ENCODE data around the gene ELFN1. TPM values are rescaled to one million over a fixed set of nuclear protein-coding genes. Genes with fewer than 3 reads are reported as not detected.

The ELFN1 gene
- total RNA-seq, 1 donor from 2014 or later: not detected

GRCh38 chr7:1748076-1748838 lies 78.2 kb downstream of the ELFN1 start:
- Mint-ChIP-seq H3K4me1 (no peaks in the 10 kb centered on the region), H3K27ac (no peak overlapping the region), H3K4me3 (no peak overlapping the region), H3K9me3 (no peaks in the 10 kb centered on the region), H3K27me3 (no peaks in the 10 kb centered on the region), H3K36me3 (ENCODE audit: low read depth) (no peaks in the 10 kb centered on the region)
- intact Hi-C loops (cut with micrococcal nuclease): no loop called here
- no peak for DNase-seq

- Mint-ChIP-seq H3K27me3 (no peaks in the 10 kb centered on the region), H3K4me1 (no peaks in the 10 kb centered on the region), H3K27ac (no peak overlapping the region), H3K36me3 (ENCODE audit: low read depth) (no peaks in the 10 kb centered on the region), H3K4me3 (no peak overlapping the region), H3K9me3 (no peaks in the 10 kb centered on the region)
- intact Hi-C loops (cut with micrococcal nuclease): no loop called here
- DNase-seq: no peak
These were observed 78.7 kb downstream of the ELFN1 start for GRCh38 chr7:1748839-1749173.

- H3K36me3 Mint-ChIP-seq (ENCODE audit: low read depth): no peaks in the 10 kb centered on the region
- intact Hi-C loops (cut with micrococcal nuclease): no loop called here
These were observed 79.3 kb downstream of the ELFN1 start for GRCh38 chr7:1749351-1749863.

GRCh38 chr7:1749864-1750466 lies 79.9 kb downstream of the ELFN1 start:
- DNase-seq: no peak
- Mint-ChIP-seq H3K27ac (no peak overlapping the region), H3K27me3 (no peaks in the 10 kb centered on the region), H3K9me3 (no peaks in the 10 kb centered on the region), H3K4me1 (no peaks in the 10 kb centered on the region), H3K36me3 (ENCODE audit: low read depth) (no peaks in the 10 kb centered on the region), H3K4me3 (no peak overlapping the region)
- intact Hi-C loops (cut with micrococcal nuclease): no loop called here

More at GRCh38 chr7:1749351-1749863, 79.3 kb downstream of the ELFN1 start:
- Mint-ChIP-seq H3K4me1 (no peaks in the 10 kb centered on the region), H3K27ac (no peak overlapping the region), H3K4me3 (no peak overlapping the region), H3K27me3 (no peaks in the 10 kb centered on the region), H3K9me3 (no peaks in the 10 kb centered on the region)
- DNase-seq: no peak

- DNase-seq: no peak
- intact Hi-C loops (cut with micrococcal nuclease): no loop called here
- no peak overlapping the region for H3K4me3 Mint-ChIP-seq
These were observed 80.5 kb downstream of the ELFN1 start for GRCh38 chr7:1750541-1751021.

DNA sequence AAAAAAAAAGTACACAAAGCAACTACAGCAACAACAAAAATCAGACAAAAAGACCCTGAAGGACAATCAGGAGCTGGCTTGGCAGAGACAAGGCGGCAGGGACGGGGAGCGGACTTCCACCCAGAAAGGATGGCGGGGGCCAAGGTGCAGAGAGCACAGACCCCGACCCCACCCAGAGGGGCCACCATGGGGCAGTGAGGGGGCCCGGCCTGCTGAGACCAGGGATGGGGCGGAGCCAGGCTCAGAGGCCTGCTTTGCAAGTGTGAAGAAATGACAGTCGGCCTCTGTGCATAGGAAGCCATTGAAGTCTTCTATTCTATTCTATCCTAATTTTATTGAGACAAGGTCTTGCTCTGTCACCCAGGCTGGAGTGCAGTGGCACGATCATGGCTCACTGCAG lies 82.0 kb downstream of the ELFN1 start:
- no peak for DNase-seq
- no peaks in the 10 kb centered on the region for H3K27me3 Mint-ChIP-seq
- no peaks in the 10 kb centered on the region for H3K4me1 Mint-ChIP-seq
- intact Hi-C loops (cut with micrococcal nuclease): no loop called here
- H3K36me3 Mint-ChIP-seq (ENCODE audit: low read depth): no peaks in the 10 kb centered on the region
- no peak overlapping the region for H3K4me3 Mint-ChIP-seq
- H3K9me3 Mint-ChIP-seq: no peaks in the 10 kb centered on the region
- H3K27ac Mint-ChIP-seq: no peak overlapping the region

More at GRCh38 chr7:1750541-1751021, 80.5 kb downstream of the ELFN1 start:
- Mint-ChIP-seq H3K27ac (no peak overlapping the region), H3K27me3 (no peaks in the 10 kb centered on the region), H3K4me1 (no peaks in the 10 kb centered on the region), H3K9me3 (no peaks in the 10 kb centered on the region), H3K36me3 (ENCODE audit: low read depth) (no peaks in the 10 kb centered on the region)

GRCh38 chr7:1752771-1753563 lies 82.9 kb downstream of the ELFN1 start:
- no peaks in the 10 kb centered on the region for H3K36me3 Mint-ChIP-seq (ENCODE audit: low read depth)
- intact Hi-C loops (cut with micrococcal nuclease): no loop called here
- H3K4me3 Mint-ChIP-seq: no peak overlapping the region
- no peaks in the 10 kb centered on the region for H3K4me1 Mint-ChIP-seq
- no peaks in the 10 kb centered on the region for H3K9me3 Mint-ChIP-seq
- no peak for DNase-seq
- H3K27me3 Mint-ChIP-seq: no peaks in the 10 kb centered on the region
- no peak overlapping the region for H3K27ac Mint-ChIP-seq

- Mint-ChIP-seq H3K9me3 (no peaks in the 10 kb centered on the region), H3K4me3 (no peak overlapping the region), H3K27ac (no peak overlapping the region), H3K36me3 (ENCODE audit: low read depth) (no peaks in the 10 kb centered on the region), H3K27me3 (no peaks in the 10 kb centered on the region), H3K4me1 (no peaks in the 10 kb centered on the region)
- intact Hi-C loops (cut with micrococcal nuclease): no loop called here
- no peak for DNase-seq
These were observed 83.4 kb downstream of the ELFN1 start for GRCh38 chr7:1753564-1753867.

DNA sequence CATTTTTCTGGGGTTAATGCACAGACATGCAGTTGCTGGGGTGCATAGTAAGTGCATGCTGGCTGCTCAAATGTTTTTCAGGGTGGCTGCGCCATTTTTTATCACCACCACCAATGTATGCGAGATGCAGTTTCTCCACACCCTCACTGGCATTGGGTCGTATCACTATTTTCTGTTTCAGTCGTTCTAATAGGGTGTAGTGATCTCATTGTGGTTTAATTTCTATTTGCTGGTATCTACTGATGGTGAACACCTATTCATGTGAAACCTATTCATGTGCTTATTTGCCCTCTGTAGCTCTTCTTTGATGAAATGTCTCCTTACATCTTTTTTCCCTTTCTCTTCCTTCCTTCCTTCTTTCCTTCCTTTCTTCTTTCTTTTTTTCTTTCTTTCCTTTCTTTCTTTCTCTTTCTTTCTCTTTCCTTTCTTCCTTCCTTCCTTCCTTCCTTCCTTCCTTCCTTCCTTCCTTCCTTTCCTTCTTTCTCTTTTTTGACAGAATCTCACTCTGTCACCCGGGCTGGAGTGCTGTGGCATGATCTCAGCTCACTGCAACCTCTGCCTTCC lies 84.3 kb downstream of the ELFN1 start:
- H3K36me3 Mint-ChIP-seq (ENCODE audit: low read depth): no peaks in the 10 kb centered on the region
- H3K9me3 Mint-ChIP-seq: no peaks in the 10 kb centered on the region
- no peak overlapping the region for H3K4me3 Mint-ChIP-seq
- DNase-seq: no peak
- no peaks in the 10 kb centered on the region for H3K27me3 Mint-ChIP-seq
- H3K4me1 Mint-ChIP-seq: no peaks in the 10 kb centered on the region
- intact Hi-C loops (cut with micrococcal nuclease): no loop called here
- no peak overlapping the region for H3K27ac Mint-ChIP-seq

DNA sequence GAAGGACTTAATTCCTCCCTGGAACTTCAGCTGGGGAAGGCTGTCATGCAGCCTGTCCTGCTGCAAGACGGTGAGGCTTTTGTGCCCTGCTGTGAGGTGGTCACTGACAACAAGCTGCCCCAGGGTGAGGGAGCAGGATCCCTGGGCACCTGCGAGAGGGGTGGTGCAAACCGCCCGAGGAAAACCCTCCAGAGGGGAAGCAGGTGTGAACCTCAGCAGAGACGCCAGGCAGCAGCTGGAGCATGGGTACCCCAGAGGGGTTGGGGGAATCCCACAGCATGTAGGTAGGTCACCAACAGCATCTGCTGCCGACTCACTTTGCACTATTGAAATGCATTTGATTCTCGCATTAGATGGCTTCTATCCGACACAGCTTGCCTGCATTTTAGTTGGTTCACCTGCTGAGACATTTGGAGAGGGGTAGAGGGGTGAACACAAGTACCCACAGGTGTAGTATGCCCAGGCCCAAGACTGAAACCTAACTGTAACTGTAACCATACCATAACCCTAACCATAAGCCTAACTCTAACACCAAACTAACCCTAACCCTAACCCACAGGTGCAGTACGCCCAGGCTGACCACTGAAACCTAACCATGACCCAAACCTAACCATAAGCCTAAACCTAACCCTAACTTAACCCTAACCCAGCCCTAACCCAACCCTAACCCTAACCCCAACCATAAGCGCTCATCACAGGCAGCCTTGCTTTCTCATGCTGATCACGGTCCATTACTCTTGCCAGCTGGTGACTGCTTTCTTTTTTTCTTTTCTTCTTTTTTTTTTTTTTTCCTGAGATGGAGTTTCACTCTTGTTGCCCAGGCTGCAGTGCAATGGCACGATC lies 85.9 kb downstream of the ELFN1 start:
- H3K9me3 Mint-ChIP-seq: peaks cover 3% of the 10 kb centered on the region
- H3K4me3 Mint-ChIP-seq: no peak overlapping the region
- no peak overlapping the region for H3K27ac Mint-ChIP-seq
- intact Hi-C loops (cut with micrococcal nuclease): no loop called here
- H3K4me1 Mint-ChIP-seq: no peaks in the 10 kb centered on the region
- H3K27me3 Mint-ChIP-seq: no peaks in the 10 kb centered on the region
- DNase-seq: no peak
- H3K36me3 Mint-ChIP-seq (ENCODE audit: low read depth): no peaks in the 10 kb centered on the region

DNA sequence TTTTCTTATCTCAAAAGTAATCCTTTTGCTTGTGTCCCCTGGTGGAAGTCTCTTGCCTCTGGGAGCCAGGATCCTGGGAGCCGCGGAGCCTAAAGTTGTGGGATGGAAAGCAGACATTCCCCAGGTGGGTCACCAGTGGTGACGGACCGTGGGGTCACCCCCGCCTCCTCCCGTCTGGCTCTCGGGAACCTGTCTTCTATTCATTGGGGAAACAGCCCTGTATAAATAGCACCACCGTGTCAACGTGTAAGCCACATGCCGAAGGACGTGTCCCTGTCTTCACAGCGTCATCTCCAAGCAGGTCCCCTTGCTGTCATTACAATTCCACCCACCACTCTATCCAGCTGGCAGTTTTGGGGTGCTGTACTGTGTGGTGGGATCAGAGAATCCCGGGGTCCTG lies 87.5 kb downstream of the ELFN1 start:
- H3K4me1 Mint-ChIP-seq: no peaks in the 10 kb centered on the region
- no peaks in the 10 kb centered on the region for H3K27me3 Mint-ChIP-seq
- intact Hi-C loops (cut with micrococcal nuclease): no loop called here
- DNase-seq: no peak
- H3K36me3 Mint-ChIP-seq (ENCODE audit: low read depth): no peaks in the 10 kb centered on the region
- peaks cover 8% of the 10 kb centered on the region for H3K9me3 Mint-ChIP-seq
- H3K4me3 Mint-ChIP-seq: no peak overlapping the region
- H3K27ac Mint-ChIP-seq: no peak overlapping the region

- H3K27ac Mint-ChIP-seq: no peak overlapping the region
- intact Hi-C loops (cut with micrococcal nuclease): no loop called here
- DNase-seq: no peak
- no peak overlapping the region for H3K4me3 Mint-ChIP-seq
- no peaks in the 10 kb centered on the region for H3K36me3 Mint-ChIP-seq (ENCODE audit: low read depth)
- no peaks in the 10 kb centered on the region for H3K27me3 Mint-ChIP-seq
- no peaks in the 10 kb centered on the region for H3K4me1 Mint-ChIP-seq
- peaks cover 8% of the 10 kb centered on the region for H3K9me3 Mint-ChIP-seq
These were observed 88.2 kb downstream of the ELFN1 start for GRCh38 chr7:1758028-1758858.
